Natural killer cell (primary cell): Measurements from ENCODE around the gene CENPVL2. TPM values are rescaled to one million over a fixed set of nuclear protein-coding genes. Genes with fewer than 3 reads are reported as not detected.
"Not testable (repeated sequence)": the region's sequence is repeated elsewhere in the genome, so short reads cannot be mapped to it uniquely, and the experiment has no call there.

Experiments used
- ATAC-seq, 3 donors: fragments of 150-1000 bp in 2 of 3; fragments of 200-7000 bp in 1 of 3; cut with Tn5 transposase; 1 replicate in 1 of 3; 2 replicates in 2 of 3; pipeline ENCODE4 v1.10.0; 2021; ENCODE audit warnings: mild to moderate bottlenecking in 2 of 3, moderate library complexity in 2 of 3
- DNase-seq, 2 donors: peaks; one replicate each; pipeline versions ENCODE4 v3.0.0 to v3.0.0-alpha.2; 2013 to 2021; ENCODE audit warnings: mixed read lengths in 1 of 2
- H3K27ac ChIP-seq: one replicate; pipeline ENCODE4 v1.5.1; 2013; ENCODE audit warnings: mild to moderate bottlenecking, low read length
- H3K27me3 ChIP-seq: one replicate; pipeline ENCODE4 v1.6.1; 2013; ENCODE audit warnings: low read length; ENCODE audit not compliant: control insufficient read depth, insufficient read depth
- H3K36me3 ChIP-seq: one replicate; pipeline ENCODE4 v1.6.1; 2013; ENCODE audit warnings: low read length; ENCODE audit not compliant: control insufficient read depth, insufficient read depth
- H3K4me1 ChIP-seq: one replicate; pipeline ENCODE4 v1.6.1; 2013; ENCODE audit warnings: low read length; ENCODE audit not compliant: control insufficient read depth, insufficient read depth
- H3K4me3 ChIP-seq: one replicate; pipeline ENCODE4 v1.5.1; 2013; ENCODE audit warnings: low read length
- H3K9me3 ChIP-seq: one replicate; pipeline ENCODE4 v1.6.1; 2013; ENCODE audit warnings: low read length; ENCODE audit not compliant: control insufficient read depth, insufficient read depth
- H3K27ac Mint-ChIP-seq, 2 donors: one replicate each; pipeline ENCODE4 v1.8.0; 2022; ENCODE audit warnings: mild to moderate bottlenecking in 2 of 2, mixed read lengths in 2 of 2, moderate library complexity in 1 of 2
- H3K27me3 Mint-ChIP-seq, 2 donors: one replicate each; pipeline ENCODE4 v1.8.0; 2022; ENCODE audit warnings: low read depth in 2 of 2, mixed read lengths in 2 of 2
- H3K36me3 Mint-ChIP-seq: one replicate; pipeline ENCODE4 v1.8.0; 2022; ENCODE audit warnings: mixed read lengths
- H3K4me1 Mint-ChIP-seq, 2 donors: one replicate each; pipeline ENCODE4 v1.8.0; 2022; ENCODE audit warnings: mixed read lengths in 2 of 2
- H3K4me3 Mint-ChIP-seq: one replicate; pipeline ENCODE4 v1.8.0; 2022; ENCODE audit warnings: mild to moderate bottlenecking, moderate library complexity, mixed read lengths
- H3K9me3 Mint-ChIP-seq, 2 donors: one replicate each; pipeline ENCODE4 v1.8.0; 2022; ENCODE audit warnings: mixed read lengths in 2 of 2
- CTCF ChIP-seq: fragments of 200-600 bp; IDR thresholded peaks from one replicate; pipeline ENCODE4 v1.8.0; 2022; ENCODE audit warnings: antibody characterized with exemption
- WGBS: methylation state at CpG from one replicate; pipeline ENCODE4 v1.1.7; 2013; ENCODE audit warnings: missing lambda C conversion rate; ENCODE audit not compliant: insufficient coverage; 5-methylcytosine and 5-hydroxymethylcytosine counted together
- intact Hi-C: fragments of 100-400 bp; cut with micrococcal nuclease; formaldehyde crosslinking; loops from one replicate; pipeline ENCODE4 v1.14.2; 2022
- total RNA-seq, 4 donors: library from RNA; stranded (reverse); fragments of 120-200 nt in 1 of 4; gene quantifications; one replicate each; pipeline versions ENCODE4 v1.2.3 to v1.2.4, GENCODE V29; 2013 to 2022

The CENPVL2 gene
- total RNA-seq, 3 donors from 2014 or later (not counting 1 experiment from before 2014, with no cell fraction given) = not detected

DNA sequence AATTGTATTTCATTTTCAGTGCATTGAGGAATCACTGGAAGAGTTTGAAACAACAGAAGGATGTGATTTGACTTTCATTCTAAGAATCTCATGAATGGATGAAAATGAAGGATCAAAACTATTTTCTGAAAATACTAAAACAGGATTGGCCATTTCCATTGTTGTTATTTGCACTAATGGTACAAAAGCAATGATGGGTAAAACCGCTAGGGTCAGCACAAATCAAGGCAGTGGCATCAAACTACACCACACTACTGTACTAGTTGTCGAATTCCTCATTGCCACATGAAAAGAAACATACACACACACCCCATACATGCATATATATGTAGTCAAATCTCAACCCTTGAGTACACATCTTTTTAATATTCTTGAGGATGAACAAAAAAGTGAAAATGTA is 39.3 kb downstream of the CENPVL2 start:
- no peaks in the 10 kb centered on the region for H3K4me1 Mint-ChIP-seq
- intact Hi-C loops = no loop called here
- H3K27ac Mint-ChIP-seq = no peak overlapping the region
- H3K36me3 Mint-ChIP-seq = no peaks in the 10 kb centered on the region
- no CpG with 5 or more reads among the region's 2 CpGs for WGBS
- peaks cover 5 to 23% of the 10 kb centered on the region in 2 donors for H3K27me3 Mint-ChIP-seq
- H3K4me3 ChIP-seq = no peak overlapping the region
- DNase-seq (no peak), ATAC-seq (no peak)
- H3K27ac ChIP-seq = no peak overlapping the region
- no peaks in the 10 kb centered on the region for H3K4me1 ChIP-seq
- H3K4me3 Mint-ChIP-seq = no peak overlapping the region
- H3K36me3 ChIP-seq = no peaks in the 10 kb centered on the region
- no peaks in the 10 kb centered on the region for H3K9me3 Mint-ChIP-seq
- no peaks in the 10 kb centered on the region for H3K27me3 ChIP-seq
- no peaks in the 10 kb centered on the region for H3K9me3 ChIP-seq
- TF ChIP-seq CTCF = no peak

- no peak overlapping the region for H3K4me3 Mint-ChIP-seq
- Histone ChIP-seq H3K4me1 (no peaks in the 10 kb centered on the region), H3K27me3 (no peaks in the 10 kb centered on the region), H3K36me3 (no peaks in the 10 kb centered on the region), H3K4me3 (no peak overlapping the region), H3K27ac (no peak overlapping the region), H3K9me3 (no peaks in the 10 kb centered on the region)
- H3K4me1 Mint-ChIP-seq = no peaks in the 10 kb centered on the region
- H3K27ac Mint-ChIP-seq = no peak overlapping the region
- ATAC-seq (peak in 1 of 3 donors; percentile 32), DNase-seq (peak in 1 of 2 donors; percentile 55)
- no peaks in the 10 kb centered on the region for H3K9me3 Mint-ChIP-seq
- intact Hi-C loops = no loop called here
- peaks cover 8 to 35% of the 10 kb centered on the region in 2 donors for H3K27me3 Mint-ChIP-seq
- WGBS = 54% methylated on average over 17 of the region's 19 CpGs
- no peaks in the 10 kb centered on the region for H3K36me3 Mint-ChIP-seq
- TF ChIP-seq CTCF = no peak
Measured at GRCh38 chrX:51641421-51642021, 41.1 kb downstream of the CENPVL2 start.

DNA sequence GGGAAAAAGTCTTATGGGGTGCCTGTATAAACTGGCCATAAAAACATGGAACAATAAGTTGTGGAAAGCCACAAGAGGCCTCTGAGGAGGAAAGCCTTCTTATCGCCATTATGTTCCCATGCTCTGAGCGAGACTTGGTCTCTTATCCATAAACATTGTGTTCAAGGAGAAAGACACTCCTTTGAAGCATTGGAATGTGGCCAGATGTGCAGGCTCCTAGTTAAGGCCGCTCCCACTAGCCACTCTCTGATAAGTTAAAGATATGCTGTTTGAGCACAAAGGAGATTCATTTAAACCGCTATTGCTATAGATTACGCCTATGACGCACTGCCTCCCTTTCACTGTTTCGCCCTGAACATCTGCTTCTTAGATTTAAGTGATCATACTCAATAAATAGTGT is 46.1 kb downstream of the CENPVL2 start:
- H3K27ac Mint-ChIP-seq, H3K9me3 Mint-ChIP-seq, H3K9me3 ChIP-seq, H3K36me3 ChIP-seq, H3K27ac ChIP-seq, H3K36me3 Mint-ChIP-seq, intact Hi-C loops, H3K4me1 Mint-ChIP-seq, H3K4me3 ChIP-seq, ATAC-seq, H3K4me1 ChIP-seq, H3K27me3 ChIP-seq, H3K4me3 Mint-ChIP-seq, DNase-seq: not testable (repeated sequence)
- H3K27me3 Mint-ChIP-seq = peaks cover 6 to 69% of the 10 kb centered on the region in 2 donors
- WGBS = 88% methylated on average over 5 of the region's 7 CpGs

Other genes with a start within 250 kb of the CENPVL2 start
- gene NUDT11, start 186.2 kb downstream of the CENPVL2 start, total RNA-seq = 1 to 10 TPM; 2.7 to 3.1 (median 2.8) TPM
- gene CENPVL3, start 63.9 kb downstream of the CENPVL2 start, total RNA-seq = not detected
- not detected for gene CENPVL1, start 27.7 kb upstream of the CENPVL2 start, total RNA-seq
- 1 to 10 TPM; 8.0 to 8.5 (median 8.2) TPM for gene GSPT2, start 60.6 kb upstream of the CENPVL2 start, total RNA-seq
- gene MAGED1, start 210.8 kb upstream of the CENPVL2 start, total RNA-seq = 10 to 100 TPM; 36.8 to 39.0 (median 37.0) TPM